Mucosa of gallbladder (tissue), 1 donor: ENCODE measurements around the gene FAM219A. TPM values are rescaled to one million over a fixed set of nuclear protein-coding genes. Genes with fewer than 3 reads are reported as not detected.
A peak's percentile ranks its signal among the peaks of the same experiment; 100 is the strongest.
"Not testable (repeated sequence)": the region's sequence is repeated elsewhere in the genome, so short reads cannot be mapped to it uniquely, and the experiment has no call there.

Source experiments
- DNase-seq: peaks from one replicate; pipeline ENCODE4 v3.0.0-alpha.2; 2020; ENCODE audit warnings: low spot score
- total RNA-seq: library from RNA; stranded (reverse); gene quantifications from one replicate; pipeline ENCODE4 v1.2.1, GENCODE V29; 2021
- donor health status: DM: no; HTN: no; CAD: no.

Gene FAM219A
- total RNA-seq, 1 donor from 2014 or later, result 24.0 TPM

DNA sequence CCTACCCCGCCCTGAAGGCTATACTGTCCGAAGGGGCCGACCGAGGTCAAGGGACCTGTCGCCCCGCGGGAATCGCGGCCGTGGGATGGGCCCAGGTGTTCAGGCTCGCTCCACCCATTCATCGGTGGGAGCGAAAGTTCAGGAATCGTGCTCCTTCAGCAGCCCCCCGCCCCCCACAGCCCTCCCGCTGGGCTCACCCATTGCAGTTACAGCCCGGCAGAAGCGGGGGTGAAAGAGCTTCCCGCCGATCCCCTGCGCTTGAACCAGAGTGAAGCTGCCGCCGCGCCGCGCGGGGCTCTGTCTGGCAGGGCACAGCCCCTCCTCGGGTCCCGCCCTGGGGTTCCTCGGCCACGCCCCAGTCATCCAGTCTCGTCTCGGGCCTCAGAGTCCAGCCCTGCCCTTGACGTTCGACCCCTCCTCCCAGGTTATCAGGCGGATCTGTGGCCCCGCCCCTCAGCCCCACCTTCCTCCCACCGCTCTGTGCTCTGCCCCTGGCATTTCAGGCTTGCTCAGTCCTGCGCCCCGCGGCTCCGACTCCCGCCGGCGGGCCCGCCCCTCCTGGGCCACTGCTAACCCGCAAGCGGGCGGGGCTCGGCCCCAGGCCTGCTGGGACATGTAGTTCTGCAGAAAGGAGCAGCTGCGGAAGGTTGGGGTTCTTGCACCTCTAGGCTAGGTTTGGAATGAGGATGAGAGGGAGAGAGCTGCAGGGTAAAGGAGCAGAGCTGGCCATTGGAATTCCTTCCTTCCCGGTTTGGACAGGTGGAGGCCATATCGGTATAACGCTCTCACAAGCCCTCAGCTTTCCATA, 81.6 kb downstream of the FAM219A start, which contains the start of gene MYORG:
MYORG (minus strand) TSS at position 303 of the 808 bp plus-strand sequence. CDS start 3,955 bp downstream, outside the sequence.
- peak; percentile 96 for DNase-seq

DNA sequence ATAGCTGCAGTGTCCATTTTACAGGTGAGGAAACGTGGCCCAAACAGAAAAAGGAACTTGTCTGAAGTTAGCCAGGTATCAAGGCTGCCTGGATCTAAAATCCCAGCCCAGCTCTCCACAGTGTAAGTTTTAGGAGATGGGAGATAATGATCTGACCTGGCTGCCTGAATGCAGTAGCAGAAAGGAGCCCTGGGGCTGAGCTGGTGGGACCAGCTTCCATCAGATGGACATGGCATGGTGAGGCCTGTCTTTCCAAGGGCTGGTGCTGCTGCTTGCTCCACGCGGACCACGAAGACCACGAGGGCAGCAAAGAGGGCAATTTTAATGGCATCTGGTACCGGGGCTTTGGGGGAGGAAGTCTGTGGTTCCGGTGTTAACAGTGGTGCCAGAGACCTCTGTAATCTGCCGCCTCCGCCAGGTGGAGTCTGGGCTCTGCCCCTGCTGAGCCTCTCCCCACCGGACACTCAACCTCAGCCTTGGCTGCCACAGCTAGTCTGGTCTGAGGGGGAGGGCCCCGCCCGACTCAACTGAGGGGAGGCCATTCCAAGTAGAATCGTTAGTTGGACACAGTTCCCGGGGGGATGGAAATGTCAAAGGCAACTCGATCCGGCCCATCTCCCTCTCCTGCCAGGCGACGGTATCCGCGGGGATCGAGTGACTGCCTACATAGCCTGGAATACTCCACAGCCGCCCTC, 82.3 kb downstream of the FAM219A start:
- DNase-seq, result peak; percentile 59

GRCh38 chr9:34374905-34375552, 83.3 kb downstream of the FAM219A start:
- peak; percentile 85 for DNase-seq

GRCh38 chr9:34374339-34374738, 84.0 kb downstream of the FAM219A start:
- no peak for DNase-seq

- no peak for DNase-seq
Observed at GRCh38 chr9:34373749-34374148, 84.6 kb downstream of the FAM219A start.

DNA sequence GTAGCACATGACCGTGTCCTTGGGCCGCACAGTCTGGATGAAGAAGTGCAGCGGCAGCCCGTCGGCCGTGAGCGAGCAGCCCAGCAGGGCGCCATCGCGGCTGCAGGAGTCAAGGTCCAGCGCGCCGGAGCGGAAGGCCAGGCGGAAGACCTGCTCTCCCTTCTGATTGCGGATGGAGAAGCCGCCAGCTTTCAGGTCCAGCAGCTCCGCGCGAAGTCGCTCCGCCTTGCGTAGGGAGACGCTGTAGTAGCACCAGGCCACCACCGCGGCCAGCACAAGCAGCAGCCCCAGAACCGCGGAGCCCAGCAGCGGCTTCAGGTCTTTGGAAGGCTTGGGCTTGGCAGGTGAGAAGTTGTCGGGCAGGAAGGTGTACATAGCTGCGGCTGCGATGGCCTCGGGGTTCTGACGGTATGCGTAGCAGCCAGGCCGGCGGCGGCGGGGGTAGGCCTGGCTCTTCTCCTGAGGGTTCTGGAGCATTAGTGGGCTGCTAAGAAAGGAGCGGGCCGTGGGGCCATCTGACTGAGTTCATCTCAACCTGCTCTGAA, 85.8 kb downstream of the FAM219A start:
- DNase-seq, result no peak

GRCh38 chr9:34371886-34372466, 86.4 kb downstream of the FAM219A start:
- no peak for DNase-seq

DNA sequence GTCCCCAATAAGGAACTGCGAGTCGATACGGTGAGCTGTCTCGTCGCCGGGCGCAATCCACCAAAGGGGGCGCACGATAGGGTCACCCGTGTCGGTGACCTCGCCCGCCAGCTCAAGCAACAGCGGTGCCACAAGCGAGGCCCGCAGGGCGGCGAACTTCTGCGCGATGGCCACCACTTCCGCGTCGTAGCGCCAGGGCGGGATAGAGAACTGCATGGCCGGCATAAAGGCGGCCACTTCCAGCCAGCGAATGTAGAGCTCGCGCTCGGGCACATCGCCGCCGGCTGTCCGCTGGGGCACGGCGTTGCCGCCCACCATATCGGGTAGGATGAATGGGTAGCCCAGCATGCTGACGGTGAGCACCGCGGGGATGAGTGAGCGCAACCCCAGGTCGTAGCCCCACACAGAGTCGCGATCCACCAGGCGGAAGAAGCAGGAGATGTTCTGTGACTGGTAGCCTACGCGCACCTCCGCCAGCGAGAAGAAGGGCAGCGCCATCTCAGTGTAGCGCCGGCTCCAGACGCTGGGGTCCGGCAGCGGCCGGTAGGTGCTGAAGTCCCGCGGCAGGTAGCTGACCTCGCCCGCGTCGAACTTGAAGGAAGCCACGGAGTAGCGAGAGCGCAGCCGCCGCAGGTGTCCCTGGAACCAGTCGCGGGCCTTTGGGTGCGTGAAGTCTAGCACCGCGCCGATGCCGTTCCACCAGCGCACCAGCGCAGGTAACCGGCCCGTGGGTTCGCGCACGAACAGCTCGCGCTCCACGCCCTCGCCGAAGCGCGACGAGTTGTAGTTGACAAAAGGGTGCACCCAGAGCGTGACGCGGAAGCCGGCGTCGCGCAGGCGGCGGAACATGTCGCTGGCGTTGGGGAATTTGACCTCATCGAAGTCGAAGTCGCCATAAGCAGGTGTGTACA, 87.1 kb downstream of the FAM219A start:
- no peak for DNase-seq

DNA sequence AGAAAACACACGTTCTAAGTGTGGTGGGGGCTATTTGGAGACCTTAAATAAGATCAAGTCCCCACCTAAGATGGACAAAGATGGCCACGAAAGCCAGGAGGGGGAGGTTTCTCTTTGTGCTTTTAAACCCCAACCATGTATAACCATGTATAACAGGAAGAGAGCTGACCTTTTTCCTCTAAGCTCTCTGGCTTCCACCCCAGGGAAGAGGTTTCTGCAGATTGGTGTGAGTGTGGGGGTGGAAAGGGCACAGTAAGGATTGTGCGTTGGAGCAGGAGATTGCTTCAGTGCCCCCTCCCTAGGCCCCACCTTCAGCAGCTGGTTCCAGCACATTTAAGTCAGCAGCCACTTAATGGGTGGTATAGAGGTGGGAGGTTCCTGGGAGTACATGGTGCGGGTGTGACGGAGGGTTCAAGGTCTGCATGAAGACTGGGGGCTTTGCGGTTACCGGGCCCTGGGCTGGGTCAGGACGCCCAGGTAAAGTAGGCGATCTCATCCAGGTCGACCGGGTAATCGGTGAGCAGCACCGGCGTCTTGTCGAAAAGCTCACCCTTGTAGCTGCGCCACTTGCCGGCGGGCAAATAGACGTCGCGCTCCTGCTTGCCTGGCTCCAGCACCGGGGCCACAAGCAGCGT, 87.9 kb downstream of the FAM219A start:
- DNase-seq, result no peak

- DNase-seq, result no peak
Observed at GRCh38 chr9:34369636-34370035, 88.7 kb downstream of the FAM219A start.

DNA sequence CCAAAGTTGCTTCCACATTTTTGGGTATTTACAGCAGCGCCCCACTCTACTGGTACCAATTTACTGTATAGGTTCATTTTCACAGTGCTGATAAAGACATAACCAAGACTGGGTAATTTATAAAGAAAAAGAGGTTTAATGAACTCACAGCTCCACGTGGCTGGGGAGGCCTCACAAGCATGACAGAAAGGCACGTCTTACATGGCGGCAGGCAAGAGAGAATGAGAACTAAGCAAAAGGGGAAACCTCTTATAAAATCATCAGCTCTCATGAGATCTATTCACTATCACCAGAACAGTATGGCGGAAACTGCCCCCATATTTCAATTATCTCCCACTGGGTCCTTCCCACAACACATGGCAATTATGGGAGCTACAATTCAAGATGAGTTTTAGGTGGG, 89.6 kb downstream of the FAM219A start:
- not testable (repeated sequence) for DNase-seq

DNA sequence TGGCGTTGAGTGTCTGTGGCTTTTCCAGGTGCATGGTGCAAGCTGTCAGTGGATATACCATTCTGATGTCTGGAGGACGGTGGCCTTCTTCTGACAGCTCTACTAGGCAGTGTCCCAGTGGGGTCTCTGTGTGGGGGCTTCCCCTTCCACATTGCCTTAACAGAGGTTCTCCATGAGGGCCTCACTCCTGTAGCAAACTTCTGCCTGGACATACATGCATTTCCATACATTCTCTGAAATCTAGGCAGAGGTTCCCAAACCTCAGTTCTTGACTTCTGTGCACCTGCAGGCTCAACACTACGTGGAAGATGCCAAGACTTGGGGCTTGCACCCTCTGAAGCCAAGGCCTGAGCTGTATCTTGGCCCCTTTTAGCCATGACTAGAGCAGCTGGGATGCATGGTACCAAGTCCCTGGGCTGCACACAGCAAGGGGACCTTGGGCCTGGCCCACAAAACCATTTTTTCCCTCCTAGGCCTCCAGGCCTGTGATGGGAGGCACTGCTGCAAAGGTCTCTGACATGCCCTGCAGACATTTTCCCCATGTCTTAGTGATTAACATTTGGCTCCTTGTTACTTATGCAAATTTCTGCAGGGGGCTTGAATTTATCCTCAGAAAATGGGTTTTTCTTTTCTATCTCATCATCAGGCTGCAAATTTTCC, 90.5 kb downstream of the FAM219A start:
- not testable (repeated sequence) for DNase-seq

DNA sequence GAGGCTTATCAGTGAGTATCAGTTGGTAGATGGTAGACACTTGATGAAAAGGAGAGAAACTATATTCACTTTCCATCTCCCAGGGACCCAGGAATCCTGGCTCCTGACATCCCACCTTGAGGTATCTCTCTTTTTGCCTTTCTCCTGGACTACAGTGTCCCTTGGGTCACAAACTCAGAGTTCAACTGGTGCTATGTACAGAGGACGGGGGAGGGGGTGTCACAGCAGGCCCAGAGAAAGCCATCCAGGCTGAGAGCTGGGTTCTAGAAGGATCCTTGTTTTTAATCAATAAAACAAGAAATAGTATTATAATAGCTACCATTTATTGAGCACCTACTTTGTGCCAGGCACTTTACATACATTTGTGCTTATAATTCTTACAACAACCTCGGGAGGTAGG, 92.0 kb downstream of the FAM219A start:
- DNase-seq, result no peak

DNA sequence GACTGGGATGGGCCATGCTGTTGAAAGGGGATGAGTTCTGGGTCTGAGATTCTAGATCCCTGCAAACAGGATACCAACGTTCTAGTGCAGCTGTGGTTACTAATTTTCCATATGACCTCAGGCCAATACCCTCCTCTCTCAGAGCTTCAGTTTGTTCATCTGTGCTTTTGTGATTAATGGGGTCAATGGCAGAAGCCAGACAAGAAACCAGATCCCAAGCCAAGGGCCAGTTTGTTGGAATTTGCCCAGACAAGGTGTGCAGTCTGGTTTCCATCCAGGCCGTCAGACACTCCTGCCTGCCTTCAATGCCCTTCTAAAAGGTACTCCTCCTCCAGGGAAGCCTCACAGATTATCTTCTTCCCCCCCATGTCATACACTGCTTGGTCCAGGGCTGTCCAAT, 93.1 kb downstream of the FAM219A start:
- DNase-seq, result no peak

DNA sequence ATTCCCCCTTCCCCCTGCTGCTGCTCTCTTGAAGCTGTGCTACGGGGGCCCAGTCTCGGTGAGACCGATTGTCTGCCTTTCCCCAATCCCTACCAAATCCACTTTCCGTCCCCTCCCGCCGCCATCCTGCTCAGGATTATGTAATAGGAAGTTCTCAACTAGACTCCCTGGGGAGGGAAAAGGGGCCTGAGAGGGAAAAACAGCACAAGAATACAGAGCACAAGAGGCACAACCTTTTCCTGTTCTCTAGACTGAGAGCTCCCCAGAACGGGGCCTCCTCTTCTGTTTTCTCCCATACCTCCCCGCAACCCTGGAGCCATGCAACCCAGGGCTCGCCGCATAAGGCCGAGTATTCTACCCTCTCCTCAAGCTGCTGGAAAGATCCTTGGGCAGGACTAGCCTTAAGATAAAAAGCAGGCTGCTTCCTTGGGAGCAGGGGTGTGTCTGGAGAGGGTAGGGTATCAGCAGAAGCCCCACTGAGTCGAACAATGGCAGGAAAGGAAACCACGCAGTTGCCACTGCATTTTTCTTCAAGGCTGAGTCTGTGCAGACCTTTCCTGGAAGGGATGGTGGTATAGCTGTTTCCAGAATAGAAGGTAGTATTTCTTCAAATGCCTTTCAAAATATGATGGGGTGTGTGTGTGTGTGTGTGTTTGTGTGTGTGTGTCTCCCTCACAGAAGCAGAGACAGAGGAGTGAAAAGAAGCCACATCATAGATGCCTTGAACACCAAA, 94.6 kb downstream of the FAM219A start:
- no peak for DNase-seq

- DNase-seq, result no peak
Observed at GRCh38 chr9:34362614-34363214, 95.7 kb downstream of the FAM219A start.

DNA sequence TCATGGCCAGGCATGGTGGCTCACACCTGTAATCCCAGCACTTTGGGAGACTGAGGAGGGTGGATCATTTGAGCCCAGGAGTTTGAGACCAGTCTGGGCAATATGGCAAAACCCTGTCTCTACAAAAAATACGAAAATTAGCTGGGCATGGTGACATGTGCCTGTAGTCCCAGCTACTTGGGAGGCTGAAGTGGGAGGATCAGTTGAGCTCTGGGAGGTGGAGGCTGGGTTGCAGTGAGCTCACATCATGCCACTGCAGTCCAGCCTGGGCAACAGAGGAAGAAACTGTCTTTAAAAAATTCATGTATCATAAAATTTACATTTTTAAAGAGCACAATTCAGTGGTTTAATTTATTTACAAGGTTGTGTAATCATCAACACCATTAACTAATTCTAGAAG, 105.4 kb downstream of the FAM219A start:
- DNase-seq, result not testable (repeated sequence)

GRCh38 chr9:34352122-34352652, 106.2 kb downstream of the FAM219A start:
- not testable (repeated sequence) for DNase-seq
